WTC11 (cell line): ENCODE measurements around the gene THUMPD3.

Source experiments
- ATF1 ChIP-seq: sonication (generic); formaldehyde crosslinking; IDR thresholded peaks from 2 replicates; pipeline ENCODE4 v1.8.1; 2023; ENCODE audit warnings: mild to moderate bottlenecking, moderate library complexity, missing genetic modification reagents
- ETV6 ChIP-seq: sonication (generic); formaldehyde crosslinking; IDR thresholded peaks from 2 replicates; pipeline ENCODE4 v1.8.1; 2022; ENCODE audit warnings: mild to moderate bottlenecking, missing genetic modification reagents
- ZNF416 ChIP-seq: fragments of 250-450 bp; sonication (Bioruptor Pico); IDR thresholded peaks from 2 replicates; pipeline ENCODE4 v1.9.0; 2021; ENCODE audit warnings: mild to moderate bottlenecking, inconsistent platforms
- TF ChIP-seq, protein P1 (sequence below): fragments of 200-600 bp; IDR thresholded peaks from 2 replicates; pipeline ENCODE4 v1.8.0; 2022; ENCODE audit warnings: antibody characterized with exemption
- TF ChIP-seq, protein P2 (sequence below): sonication (generic); formaldehyde crosslinking; conservative IDR thresholded peaks from 2 replicates; pipeline ENCODE4 v1.8.1; 2023; ENCODE audit warnings: mild to moderate bottlenecking, low read depth, missing genetic modification reagents, moderate library complexity
- TF ChIP-seq, protein P3 (sequence below): sonication (generic); formaldehyde crosslinking; IDR thresholded peaks from 2 replicates; pipeline ENCODE4 v1.8.1; 2023; ENCODE audit warnings: mild to moderate bottlenecking, missing genetic modification reagents, borderline replicate concordance
- TF ChIP-seq, protein P4 (sequence below): fragments of 250-450 bp; sonication (Bioruptor Pico); IDR thresholded peaks from 2 replicates; pipeline ENCODE4 v2.1.2; 2022; ENCODE audit warnings: mild to moderate bottlenecking, moderate library complexity
- TF ChIP-seq, protein P5 (sequence below): sonication (generic); formaldehyde crosslinking; IDR thresholded peaks from 2 replicates; pipeline ENCODE4 v1.8.0; 2022; ENCODE audit warnings: mild to moderate bottlenecking, missing genetic modification reagents

DNA sequence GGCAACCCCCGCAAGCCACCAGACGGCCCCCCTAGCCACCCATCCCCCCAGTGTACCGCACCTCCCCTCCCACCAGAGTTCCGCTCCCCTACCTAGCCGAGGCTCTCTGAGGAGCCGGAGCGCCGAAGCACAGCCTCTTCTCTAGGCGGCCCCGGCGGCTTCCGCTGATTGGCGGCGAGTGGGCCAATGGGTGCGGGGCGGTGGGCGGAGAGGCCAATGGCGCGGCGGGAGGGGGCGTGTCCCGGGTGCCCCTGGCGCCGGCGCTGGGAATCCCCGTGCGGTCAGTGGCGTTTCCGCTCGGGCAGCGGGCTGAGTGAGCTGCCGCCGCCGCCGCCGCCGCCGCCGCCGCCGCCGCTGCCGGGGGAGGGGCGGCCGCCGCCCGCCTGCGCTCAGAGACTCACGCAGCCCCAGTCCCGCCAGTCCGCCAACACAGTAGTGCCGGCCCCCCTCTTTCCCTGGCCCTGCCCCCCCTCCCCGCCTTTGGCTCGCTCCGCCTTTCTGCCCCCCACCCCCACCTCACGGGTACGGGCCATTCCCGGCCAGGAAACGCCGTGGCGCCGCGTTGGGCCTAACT lies 34.6 kb downstream of the THUMPD3 start, which contains the start of gene SETD5:
- TF ChIP-seq, protein P1, sequence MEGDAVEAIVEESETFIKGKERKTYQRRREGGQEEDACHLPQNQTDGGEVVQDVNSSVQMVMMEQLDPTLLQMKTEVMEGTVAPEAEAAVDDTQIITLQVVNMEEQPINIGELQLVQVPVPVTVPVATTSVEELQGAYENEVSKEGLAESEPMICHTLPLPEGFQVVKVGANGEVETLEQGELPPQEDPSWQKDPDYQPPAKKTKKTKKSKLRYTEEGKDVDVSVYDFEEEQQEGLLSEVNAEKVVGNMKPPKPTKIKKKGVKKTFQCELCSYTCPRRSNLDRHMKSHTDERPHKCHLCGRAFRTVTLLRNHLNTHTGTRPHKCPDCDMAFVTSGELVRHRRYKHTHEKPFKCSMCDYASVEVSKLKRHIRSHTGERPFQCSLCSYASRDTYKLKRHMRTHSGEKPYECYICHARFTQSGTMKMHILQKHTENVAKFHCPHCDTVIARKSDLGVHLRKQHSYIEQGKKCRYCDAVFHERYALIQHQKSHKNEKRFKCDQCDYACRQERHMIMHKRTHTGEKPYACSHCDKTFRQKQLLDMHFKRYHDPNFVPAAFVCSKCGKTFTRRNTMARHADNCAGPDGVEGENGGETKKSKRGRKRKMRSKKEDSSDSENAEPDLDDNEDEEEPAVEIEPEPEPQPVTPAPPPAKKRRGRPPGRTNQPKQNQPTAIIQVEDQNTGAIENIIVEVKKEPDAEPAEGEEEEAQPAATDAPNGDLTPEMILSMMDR = no peak
- TF ChIP-seq ZNF416 (CRISPR knock-in tag) (no peak), ATF1 (CRISPR knock-in tag) (no peak), ETV6 (CRISPR knock-in tag) (no peak)
- TF ChIP-seq, protein P2, sequence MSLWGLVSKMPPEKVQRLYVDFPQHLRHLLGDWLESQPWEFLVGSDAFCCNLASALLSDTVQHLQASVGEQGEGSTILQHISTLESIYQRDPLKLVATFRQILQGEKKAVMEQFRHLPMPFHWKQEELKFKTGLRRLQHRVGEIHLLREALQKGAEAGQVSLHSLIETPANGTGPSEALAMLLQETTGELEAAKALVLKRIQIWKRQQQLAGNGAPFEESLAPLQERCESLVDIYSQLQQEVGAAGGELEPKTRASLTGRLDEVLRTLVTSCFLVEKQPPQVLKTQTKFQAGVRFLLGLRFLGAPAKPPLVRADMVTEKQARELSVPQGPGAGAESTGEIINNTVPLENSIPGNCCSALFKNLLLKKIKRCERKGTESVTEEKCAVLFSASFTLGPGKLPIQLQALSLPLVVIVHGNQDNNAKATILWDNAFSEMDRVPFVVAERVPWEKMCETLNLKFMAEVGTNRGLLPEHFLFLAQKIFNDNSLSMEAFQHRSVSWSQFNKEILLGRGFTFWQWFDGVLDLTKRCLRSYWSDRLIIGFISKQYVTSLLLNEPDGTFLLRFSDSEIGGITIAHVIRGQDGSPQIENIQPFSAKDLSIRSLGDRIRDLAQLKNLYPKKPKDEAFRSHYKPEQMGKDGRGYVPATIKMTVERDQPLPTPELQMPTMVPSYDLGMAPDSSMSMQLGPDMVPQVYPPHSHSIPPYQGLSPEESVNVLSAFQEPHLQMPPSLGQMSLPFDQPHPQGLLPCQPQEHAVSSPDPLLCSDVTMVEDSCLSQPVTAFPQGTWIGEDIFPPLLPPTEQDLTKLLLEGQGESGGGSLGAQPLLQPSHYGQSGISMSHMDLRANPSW (CRISPR knock-in tag) = no peak
- TF ChIP-seq, protein P3, sequence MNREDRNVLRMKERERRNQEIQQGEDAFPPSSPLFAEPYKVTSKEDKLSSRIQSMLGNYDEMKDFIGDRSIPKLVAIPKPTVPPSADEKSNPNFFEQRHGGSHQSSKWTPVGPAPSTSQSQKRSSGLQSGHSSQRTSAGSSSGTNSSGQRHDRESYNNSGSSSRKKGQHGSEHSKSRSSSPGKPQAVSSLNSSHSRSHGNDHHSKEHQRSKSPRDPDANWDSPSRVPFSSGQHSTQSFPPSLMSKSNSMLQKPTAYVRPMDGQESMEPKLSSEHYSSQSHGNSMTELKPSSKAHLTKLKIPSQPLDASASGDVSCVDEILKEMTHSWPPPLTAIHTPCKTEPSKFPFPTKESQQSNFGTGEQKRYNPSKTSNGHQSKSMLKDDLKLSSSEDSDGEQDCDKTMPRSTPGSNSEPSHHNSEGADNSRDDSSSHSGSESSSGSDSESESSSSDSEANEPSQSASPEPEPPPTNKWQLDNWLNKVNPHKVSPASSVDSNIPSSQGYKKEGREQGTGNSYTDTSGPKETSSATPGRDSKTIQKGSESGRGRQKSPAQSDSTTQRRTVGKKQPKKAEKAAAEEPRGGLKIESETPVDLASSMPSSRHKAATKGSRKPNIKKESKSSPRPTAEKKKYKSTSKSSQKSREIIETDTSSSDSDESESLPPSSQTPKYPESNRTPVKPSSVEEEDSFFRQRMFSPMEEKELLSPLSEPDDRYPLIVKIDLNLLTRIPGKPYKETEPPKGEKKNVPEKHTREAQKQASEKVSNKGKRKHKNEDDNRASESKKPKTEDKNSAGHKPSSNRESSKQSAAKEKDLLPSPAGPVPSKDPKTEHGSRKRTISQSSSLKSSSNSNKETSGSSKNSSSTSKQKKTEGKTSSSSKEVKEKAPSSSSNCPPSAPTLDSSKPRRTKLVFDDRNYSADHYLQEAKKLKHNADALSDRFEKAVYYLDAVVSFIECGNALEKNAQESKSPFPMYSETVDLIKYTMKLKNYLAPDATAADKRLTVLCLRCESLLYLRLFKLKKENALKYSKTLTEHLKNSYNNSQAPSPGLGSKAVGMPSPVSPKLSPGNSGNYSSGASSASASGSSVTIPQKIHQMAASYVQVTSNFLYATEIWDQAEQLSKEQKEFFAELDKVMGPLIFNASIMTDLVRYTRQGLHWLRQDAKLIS = no peak
- TF ChIP-seq, protein P4, sequence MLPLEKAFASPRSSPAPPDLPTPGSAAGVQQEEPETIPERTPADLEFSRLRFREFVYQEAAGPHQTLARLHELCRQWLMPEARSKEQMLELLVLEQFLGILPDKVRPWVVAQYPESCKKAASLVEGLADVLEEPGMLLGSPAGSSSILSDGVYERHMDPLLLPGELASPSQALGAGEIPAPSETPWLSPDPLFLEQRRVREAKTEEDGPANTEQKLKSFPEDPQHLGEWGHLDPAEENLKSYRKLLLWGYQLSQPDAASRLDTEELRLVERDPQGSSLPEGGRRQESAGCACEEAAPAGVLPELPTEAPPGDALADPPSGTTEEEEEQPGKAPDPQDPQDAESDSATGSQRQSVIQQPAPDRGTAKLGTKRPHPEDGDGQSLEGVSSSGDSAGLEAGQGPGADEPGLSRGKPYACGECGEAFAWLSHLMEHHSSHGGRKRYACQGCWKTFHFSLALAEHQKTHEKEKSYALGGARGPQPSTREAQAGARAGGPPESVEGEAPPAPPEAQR (CRISPR knock-in tag) = no peak
- TF ChIP-seq, protein P5, sequence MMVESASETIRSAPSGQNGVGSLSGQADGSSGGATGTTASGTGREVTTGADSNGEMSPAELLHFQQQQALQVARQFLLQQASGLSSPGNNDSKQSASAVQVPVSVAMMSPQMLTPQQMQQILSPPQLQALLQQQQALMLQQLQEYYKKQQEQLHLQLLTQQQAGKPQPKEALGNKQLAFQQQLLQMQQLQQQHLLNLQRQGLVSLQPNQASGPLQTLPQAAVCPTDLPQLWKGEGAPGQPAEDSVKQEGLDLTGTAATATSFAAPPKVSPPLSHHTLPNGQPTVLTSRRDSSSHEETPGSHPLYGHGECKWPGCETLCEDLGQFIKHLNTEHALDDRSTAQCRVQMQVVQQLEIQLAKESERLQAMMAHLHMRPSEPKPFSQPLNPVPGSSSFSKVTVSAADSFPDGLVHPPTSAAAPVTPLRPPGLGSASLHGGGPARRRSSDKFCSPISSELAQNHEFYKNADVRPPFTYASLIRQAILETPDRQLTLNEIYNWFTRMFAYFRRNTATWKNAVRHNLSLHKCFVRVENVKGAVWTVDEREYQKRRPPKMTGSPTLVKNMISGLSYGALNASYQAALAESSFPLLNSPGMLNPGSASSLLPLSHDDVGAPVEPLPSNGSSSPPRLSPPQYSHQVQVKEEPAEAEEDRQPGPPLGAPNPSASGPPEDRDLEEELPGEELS (CRISPR knock-in tag) = no peak
